GM18526 (cell line): Measurements from ENCODE around the gene TDO2.

ENCODE experiments used
- POLR2A ChIP-seq: IDR thresholded peaks from 3 replicates; pipeline ENCODE4 v1.6.1; 2011; ENCODE audit not compliant: insufficient read length; ENCODE audit errors: extremely low read depth

The TDO2 gene

DNA sequence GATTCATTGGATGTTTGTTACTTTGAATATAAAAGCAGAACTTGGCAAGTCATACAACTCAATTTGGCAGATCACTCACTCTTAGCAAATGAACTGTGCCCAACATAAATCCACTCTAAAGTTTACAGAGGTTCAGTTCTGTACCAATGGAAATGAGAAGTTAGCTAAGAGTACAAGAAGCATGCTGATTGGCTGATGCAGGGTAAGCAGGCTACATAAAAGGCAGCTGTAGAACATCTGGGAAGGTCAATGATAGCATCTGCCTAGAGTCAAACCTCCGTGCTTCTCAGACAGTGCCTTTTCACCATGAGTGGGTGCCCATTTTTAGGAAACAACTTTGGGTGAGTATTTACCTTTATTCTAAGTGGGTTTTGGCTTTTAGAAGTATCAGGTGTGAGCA lies at the start of gene TDO2:
Gene TDO2 (plus strand): TSS at position 244 of the 400 bp plus-strand sequence. CDS start 63 bp downstream, at position 307.
- TF ChIP-seq POLR2A = no peak

DNA sequence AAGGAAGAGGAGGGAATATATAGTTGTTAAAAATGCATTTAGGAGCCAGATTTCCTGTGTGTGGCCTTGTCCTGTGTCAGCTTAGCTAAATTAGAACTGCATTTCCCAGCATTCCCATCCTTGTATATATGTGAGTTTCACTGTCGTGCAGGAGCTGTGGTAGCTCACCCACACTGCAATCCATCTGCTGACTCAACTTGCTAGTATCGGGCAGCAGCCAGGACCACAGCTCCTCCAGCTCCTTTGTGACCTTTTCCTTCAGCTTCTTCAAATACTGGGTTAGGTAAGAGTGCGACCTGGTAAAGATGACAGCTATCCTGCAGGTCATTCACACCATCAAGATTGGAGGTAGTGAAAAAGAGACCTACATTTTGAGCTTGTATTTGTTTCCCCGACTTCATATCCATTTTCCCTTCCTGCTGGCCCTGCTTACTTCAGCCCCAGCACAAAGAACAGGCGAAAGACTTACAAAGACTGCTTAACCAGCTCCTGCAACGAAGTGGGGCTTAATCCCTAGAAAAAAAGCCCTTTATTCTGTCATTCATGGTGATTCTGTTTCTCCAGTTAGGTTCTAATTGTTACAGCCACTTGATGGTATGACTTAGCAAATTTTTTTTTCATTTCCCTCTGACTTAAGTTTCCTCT lies 48.8 kb upstream of the TDO2 start:
- no peak for TF ChIP-seq POLR2A

DNA sequence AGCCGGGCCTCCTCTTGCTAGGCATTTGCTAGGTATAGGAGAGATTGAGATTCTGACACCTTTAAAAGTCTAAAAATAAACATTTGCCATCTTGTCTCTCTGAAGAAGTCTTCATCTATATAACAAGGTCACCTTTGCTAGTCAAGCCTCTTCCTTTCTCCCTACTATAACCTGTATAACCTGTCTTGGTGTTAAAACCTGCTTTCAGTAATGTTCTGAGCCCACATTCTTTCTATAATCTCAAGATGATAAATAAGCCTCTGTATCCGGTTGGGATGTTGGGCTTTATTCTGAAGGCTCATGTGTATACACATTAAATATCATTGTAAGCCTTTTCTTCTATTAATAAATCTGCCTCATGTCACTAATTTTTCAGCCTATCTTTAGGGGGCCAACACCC lies 47.6 kb upstream of the TDO2 start:
- no peak for TF ChIP-seq POLR2A

DNA sequence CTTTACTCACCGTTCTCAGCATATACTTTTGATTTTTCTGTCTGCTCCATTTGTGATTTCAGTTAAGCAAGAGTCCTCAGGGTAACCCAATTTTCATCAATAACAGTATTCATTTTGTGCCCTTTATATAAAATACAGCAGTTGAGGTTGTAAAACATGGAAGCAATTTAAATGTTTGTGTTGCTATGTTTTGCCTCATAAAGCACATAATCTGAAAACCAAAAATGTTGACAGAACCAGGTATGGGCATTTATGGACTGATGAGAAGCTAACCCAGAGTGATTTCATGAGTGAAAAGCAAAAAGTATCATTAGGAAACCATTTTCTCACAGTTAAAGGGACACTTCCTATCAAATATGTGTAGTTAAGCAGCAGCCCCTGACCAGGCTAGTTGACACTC lies 37.3 kb upstream of the TDO2 start, which contains the start of gene ASIC5:
Gene ASIC5 (minus strand): TSS at position 101 of the 400 bp plus-strand sequence. CDS start 51 bp downstream, at position 50.
- no peak for TF ChIP-seq POLR2A

DNA sequence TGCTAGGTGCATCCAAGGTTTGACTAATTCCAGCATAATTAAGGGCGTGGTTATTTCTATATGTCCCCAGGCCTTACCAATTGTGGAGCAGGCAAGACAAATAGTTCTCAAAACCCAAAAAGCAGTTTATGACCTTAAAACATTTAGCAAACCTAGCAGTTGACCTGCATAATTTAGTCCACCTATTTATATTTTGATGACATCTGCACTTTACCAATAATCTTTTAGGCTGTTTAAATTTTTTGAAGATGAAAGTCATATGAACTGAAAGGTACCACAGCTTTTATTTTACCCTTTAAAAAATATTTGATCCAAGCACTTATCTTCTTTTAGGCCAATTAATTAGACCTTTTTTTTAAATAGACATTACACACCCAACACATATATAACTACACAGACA lies 27.6 kb upstream of the TDO2 start:
- no peak for TF ChIP-seq POLR2A

DNA sequence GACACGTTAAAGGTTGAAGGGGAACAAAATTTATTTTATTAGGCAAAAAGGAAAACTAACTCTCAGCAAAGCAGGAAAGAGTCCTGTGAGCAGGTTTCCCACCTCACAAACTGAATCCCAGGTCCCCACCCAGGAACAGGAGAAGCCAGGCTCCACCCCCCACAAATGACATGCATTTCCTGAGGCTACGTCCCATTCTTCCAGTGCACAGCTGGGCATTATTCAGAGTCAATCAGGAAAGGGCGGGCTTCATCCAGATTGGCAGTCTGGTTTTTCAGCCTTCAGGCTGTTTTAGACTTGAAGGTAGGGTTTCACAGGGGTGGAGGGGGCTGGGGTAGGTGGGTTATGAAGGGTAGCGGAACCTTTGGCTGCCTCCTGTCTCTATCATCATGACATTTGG lies 25.5 kb upstream of the TDO2 start:
- no peak for TF ChIP-seq POLR2A

DNA sequence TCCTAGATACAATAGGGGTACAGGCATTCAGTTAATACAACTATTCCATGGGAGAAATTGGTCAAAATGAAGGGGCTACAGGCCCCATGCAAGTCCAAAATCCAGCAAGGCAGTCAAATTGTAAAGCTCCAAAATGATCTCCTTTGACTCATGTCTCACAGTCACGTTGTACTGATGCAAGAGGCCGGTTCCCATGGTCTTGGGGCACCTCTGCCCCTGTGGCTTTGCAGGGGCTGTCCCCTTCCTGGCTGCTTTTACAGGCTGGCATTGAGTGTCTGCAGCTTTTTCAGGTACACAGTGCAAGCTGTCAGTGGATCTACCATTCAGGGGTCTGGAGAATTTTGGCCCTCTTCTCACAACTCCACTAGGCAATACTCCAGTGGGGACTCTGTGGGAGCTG lies 24.9 kb upstream of the TDO2 start:
- no peak for TF ChIP-seq POLR2A

DNA sequence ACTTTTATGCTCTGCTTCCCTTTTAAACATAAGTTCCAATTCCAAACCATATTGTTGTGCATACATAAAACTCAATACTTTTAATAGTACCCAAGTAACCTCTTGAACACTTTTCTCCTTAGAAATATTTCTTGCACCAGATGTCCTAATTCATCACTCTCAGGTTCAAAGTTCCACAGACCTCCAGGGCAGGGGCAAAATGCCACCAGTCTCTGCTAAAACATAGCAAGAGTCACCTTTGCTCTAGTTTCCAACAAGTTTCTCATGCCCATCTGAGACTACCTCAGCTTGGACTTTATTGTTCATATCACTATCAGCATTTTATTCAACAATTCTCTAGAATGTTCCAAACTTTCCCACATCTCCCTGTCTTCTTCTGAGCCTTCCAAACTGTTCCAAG lies 23.7 kb upstream of the TDO2 start:
- TF ChIP-seq POLR2A = no peak

DNA sequence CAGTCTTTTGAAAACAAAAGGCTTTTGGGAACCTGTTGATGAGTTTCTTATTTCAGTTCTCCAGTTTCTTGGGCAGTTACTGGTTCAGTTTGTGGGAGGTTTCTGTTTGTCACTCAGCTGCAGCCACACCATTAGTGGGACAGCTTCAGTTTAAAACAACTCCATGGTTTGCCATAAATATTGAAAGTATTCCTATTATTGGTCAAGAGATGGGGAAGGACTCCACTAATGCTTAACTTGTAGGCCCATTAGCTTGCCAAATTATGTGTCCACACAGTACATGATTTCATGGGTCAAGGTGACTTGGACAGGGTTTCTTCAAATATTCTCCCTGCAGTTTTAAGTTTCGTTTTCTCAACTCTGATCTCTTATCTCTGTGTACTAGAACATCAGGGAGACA lies 21.9 kb upstream of the TDO2 start:
- no peak for TF ChIP-seq POLR2A

DNA sequence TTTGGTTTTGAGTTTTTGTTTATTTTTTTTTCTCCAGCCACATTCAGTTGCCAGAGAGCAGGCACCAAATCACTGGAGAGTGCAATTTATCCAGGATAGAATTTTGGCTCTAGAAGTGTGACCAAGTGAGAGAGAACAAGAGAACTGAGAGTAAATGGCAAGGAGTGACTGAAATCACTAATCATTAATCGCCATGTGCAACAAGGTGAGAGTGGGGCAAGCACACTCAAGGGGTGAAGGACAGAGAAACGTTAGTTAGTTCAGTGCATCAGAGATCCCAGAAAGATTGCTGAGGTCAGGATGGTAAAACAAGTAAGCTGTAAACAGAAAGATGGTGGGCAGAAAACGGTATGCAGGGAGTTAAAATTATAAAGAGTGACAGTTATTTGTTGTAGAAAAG lies 19.6 kb upstream of the TDO2 start:
- no peak for TF ChIP-seq POLR2A

DNA sequence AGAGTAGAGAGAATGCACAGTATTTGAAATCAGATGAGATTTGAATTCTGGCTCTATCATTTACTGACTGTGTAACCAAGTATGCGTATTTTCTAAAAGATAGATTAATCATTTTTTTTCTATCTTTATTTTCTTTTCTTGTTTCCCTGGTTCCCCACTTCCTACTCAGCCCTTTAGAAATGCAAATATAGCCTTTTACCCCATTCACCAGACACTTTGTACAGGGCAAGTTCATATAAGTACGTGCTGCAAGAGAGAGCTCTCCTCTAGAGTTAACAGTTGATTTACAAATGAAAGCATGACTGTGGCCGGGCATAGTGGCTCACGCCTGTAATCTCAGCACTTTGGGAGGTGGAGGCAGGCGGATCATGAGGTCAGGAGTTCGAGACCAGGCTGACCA lies 17.8 kb upstream of the TDO2 start:
- TF ChIP-seq POLR2A = no peak

DNA sequence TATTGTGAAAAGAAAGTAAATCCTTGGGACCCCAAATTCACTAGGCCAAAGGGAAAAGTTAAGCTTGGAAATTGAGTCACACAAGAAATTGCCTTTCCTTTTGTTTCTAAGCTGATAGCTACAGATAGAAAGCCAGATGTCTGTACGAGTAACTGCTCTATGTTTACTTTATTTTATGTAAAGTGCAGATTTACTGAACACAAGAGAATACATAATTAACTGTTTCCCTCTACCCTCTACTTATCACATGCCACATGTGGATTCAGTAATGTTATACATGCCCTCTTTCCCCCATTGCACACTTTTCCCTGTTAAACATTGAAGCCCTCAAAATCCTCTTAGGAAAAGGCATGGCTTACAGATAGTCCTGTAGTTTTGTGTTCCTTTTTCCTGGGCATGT lies 16.5 kb upstream of the TDO2 start:
- no peak for TF ChIP-seq POLR2A

DNA sequence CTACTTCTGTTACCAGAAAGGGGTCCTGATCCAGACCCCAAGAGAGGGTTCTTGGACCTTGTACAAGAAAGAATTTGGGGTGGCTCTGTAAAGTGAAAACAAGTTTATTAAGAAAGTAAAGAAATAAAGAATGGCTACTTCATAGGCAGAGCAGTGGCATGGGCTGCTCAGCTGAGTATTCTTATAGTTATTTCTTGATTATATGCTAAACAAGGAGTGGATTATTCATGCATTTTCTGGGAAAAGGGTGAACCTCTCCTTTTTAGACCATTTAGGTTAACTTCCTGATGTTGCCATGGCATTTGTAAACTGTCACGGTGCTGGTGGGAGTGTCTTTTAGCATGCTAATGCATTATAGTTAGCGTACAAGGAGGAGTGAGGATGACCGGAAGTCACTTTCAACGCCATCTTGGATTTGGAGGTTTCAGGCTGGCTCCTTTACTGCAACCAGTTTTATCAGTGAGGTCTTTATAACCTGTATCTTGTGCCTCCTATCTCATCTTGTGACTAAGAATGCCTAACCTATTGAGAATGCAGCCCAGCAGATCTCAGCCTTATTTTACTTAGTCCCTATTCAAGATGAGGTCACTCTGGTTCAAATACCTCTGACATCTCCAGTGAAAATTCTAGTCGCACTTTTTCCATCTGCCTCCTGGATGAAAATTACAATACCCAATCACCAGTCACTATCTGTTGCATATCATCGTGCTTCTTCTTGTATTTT lies 15.5 kb upstream of the TDO2 start:
- no peak for TF ChIP-seq POLR2A

DNA sequence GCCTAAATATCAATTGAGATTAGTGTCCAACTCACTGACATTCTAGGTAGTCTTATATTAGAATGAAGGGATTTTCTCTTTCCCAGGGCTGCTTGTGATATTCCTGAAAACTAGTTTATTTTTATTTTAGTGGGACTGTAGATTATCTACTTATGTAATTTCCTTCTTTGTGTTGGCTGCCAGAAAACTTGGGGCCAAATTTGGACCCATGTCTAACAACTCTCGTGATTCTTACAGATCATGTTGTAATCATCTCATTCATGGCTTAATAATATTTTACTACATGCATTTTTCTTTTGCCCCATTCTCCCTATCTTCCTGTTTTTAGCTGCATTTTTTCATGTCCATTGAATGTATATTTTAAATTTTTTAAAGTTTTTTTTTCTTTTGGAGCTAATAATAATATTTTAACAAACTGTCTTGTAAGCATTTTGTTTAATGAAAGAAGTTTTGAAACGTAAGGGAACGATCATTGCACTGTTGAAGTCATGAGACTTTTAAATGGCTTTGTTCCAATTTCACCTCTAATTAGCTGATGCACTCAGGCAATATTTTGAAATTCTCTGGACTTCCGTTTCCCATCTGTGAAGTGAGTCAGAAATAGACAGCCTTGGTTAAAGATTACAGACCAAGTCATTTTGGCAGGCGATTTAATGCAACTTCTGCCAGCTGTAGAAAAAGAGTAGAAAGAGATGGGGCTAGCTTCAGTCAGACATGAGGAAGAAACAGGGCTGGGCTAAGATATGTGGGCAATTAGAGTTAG lies 14.3 kb upstream of the TDO2 start:
- no peak for TF ChIP-seq POLR2A

DNA sequence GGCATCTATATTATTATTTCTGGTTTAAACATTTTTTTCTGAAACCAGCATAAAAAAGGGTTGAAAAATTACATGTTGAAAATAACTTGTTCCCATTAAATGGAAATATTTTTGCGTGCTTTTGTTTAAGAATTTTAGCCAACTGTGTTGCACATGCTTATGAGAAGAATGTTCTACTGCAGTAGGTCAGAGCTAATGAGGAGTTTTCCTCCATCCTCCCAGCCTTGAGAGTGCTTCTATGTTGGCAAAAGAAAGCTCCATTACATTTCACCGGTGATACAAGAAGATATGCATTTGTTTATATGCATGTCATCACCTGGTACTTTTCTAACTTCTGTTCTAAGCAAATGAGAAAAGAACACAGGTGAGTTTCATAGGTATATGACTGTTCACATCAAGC lies 13.6 kb upstream of the TDO2 start:
- TF ChIP-seq POLR2A = no peak

DNA sequence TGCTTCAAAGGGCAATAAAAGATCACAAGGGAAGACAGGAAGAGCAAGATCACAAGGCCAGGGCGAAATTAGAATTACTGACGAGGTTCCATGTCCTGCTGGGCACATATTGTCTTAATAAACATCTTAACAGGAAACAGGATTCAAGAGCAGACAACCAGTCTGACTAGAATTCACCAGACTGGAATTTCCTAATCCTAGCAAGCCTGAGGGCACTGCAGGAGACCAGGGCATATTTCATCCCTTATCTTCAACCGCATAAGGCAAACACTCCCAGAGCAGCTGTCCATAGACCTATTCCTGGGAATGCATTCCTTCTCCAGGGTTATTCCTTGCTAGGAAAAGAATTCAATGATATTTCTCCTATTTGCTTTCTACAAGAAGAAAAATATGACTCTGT lies 12.4 kb upstream of the TDO2 start:
- no peak for TF ChIP-seq POLR2A
